Vagina (tissue), 2 donors: ENCODE results near the gene CSMD2.

Experiments used
- POLR2A ChIP-seq, 2 donors: fragments of 450-650 bp; IDR thresholded peaks; one replicate each; pipeline ENCODE4 v1.6.1; 2017; ENCODE audit warnings: antibody characterized with exemption in 2 of 2, mild to moderate bottlenecking in 2 of 2, moderate library complexity in 2 of 2
- POLR2AphosphoS5 ChIP-seq, 2 donors: sonication (generic); formaldehyde crosslinking; IDR thresholded peaks; one replicate each; pipeline ENCODE4 v1.9.0; 2017; ENCODE audit warnings: antibody characterized with exemption in 2 of 2, mild to moderate bottlenecking in 2 of 2, low read depth in 1 of 2; ENCODE audit not compliant: insufficient read depth in 1 of 2
- TF ChIP-seq, protein P1 (sequence below), 3 experiments: fragments of 450-650 bp in 2 of 3; fragments of 200-600 bp in 1 of 3; sonication (generic) in 1 of 3; IDR thresholded peaks; one replicate each; pipeline ENCODE4 v1.5.1; 2017 to 2019; ENCODE audit warnings: antibody characterized with exemption in 3 of 3, mild to moderate bottlenecking in 2 of 3, moderate library complexity in 2 of 3

DNA sequence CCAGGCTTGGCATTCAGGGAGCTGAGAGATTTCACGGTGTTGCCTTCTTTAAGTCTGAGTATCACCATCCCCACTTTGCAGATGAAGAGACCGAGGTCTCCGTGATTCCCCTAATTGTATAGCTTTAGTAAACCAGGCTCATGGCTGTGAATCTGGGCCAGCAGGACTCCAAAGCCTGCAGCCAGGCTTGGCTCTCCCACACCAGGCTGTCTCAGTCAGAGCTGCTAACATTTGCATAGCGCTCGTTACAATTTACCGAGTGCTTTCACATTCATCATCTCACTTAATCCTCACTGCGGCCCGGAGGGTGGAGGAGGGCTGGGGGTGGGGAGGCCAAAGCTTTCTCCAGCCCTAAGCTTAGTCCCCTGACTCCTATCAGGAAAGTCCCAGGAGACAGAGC, 23.4 kb upstream of the CSMD2 start:
- no peak for TF ChIP-seq POLR2A (IDR thresholded peaks at IDR 0.05)
- TF ChIP-seq, protein P1, sequence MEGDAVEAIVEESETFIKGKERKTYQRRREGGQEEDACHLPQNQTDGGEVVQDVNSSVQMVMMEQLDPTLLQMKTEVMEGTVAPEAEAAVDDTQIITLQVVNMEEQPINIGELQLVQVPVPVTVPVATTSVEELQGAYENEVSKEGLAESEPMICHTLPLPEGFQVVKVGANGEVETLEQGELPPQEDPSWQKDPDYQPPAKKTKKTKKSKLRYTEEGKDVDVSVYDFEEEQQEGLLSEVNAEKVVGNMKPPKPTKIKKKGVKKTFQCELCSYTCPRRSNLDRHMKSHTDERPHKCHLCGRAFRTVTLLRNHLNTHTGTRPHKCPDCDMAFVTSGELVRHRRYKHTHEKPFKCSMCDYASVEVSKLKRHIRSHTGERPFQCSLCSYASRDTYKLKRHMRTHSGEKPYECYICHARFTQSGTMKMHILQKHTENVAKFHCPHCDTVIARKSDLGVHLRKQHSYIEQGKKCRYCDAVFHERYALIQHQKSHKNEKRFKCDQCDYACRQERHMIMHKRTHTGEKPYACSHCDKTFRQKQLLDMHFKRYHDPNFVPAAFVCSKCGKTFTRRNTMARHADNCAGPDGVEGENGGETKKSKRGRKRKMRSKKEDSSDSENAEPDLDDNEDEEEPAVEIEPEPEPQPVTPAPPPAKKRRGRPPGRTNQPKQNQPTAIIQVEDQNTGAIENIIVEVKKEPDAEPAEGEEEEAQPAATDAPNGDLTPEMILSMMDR (IDR thresholded peaks at IDR 0.05): no peak
- TF ChIP-seq POLR2AphosphoS5 (IDR thresholded peaks at IDR 0.05; ENCODE audit: insufficient read depth in 1 of 2, low read depth in 1 of 2): no peak
